HepG2 (cell line): ENCODE data around the gene EVI5. TPM values are rescaled to one million over a fixed set of nuclear protein-coding genes. Genes with fewer than 3 reads are reported as not detected.
A peak's percentile ranks its signal among the peaks of the same experiment; 100 is the strongest.

Source experiments
- CBFB ChIP-seq: sonication (generic); formaldehyde crosslinking; IDR thresholded peaks from 2 replicates; pipeline ENCODE4 v1.4.0; 2020; ENCODE audit warnings: missing genetic modification reagents
- FOXM1 ChIP-seq: sonication (generic); formaldehyde crosslinking; IDR thresholded peaks from 2 replicates; pipeline ENCODE4 v1.5.0; 2020; ENCODE audit warnings: missing genetic modification reagents
- GATAD1 ChIP-seq: IDR thresholded peaks from 2 replicates; pipeline ENCODE4 v1.6.1; 2016; ENCODE audit warnings: missing genetic modification reagents, missing compliant biosample characterization
- HDAC6 ChIP-seq: fragments of 200-600 bp; sonication (generic); IDR thresholded peaks from 2 replicates; pipeline ENCODE4 v1.7.0; 2017; ENCODE audit warnings: mild to moderate bottlenecking, antibody characterized with exemption, low read length, low read depth
- HOXA3 ChIP-seq: sonication (generic); formaldehyde crosslinking; IDR thresholded peaks from 2 replicates; pipeline ENCODE4 v1.5.0; 2020; ENCODE audit warnings: missing genetic modification reagents
- ISX ChIP-seq: sonication (generic); formaldehyde crosslinking; conservative IDR thresholded peaks from 2 replicates; pipeline ENCODE4 v1.5.0; 2020; ENCODE audit warnings: missing genetic modification reagents
- MAF1 ChIP-seq: sonication (generic); formaldehyde crosslinking; IDR thresholded peaks from 2 replicates; pipeline ENCODE4 v1.5.0; 2020; ENCODE audit warnings: missing genetic modification reagents, borderline replicate concordance
- MIER2 ChIP-seq: IDR thresholded peaks from 2 replicates; pipeline ENCODE4 v1.6.1; 2016; ENCODE audit warnings: missing biosample characterization, missing genetic modification reagents
- PAX8 ChIP-seq: sonication (generic); formaldehyde crosslinking; IDR thresholded peaks from 2 replicates; pipeline ENCODE4 v1.8.0; 2022; ENCODE audit warnings: mild to moderate bottlenecking, missing genetic modification reagents, borderline replicate concordance
- RORA ChIP-seq: sonication (generic); formaldehyde crosslinking; IDR thresholded peaks from 2 replicates; pipeline ENCODE4 v1.5.0; 2020; ENCODE audit warnings: mild to moderate bottlenecking, missing genetic modification reagents, moderate library complexity
- SIN3A ChIP-seq: IDR thresholded peaks from 2 replicates; pipeline ENCODE4 v1.6.1; 2011; ENCODE audit warnings: low read depth, mild to moderate bottlenecking, control low read depth, low read length, borderline replicate concordance
- SSRP1 ChIP-seq: IDR thresholded peaks from 2 replicates; pipeline ENCODE4 v1.6.1; 2016; ENCODE audit warnings: control low read depth
- THRA ChIP-seq: sonication (generic); formaldehyde crosslinking; IDR thresholded peaks from 2 replicates; pipeline ENCODE4 v1.4.0; 2020; ENCODE audit warnings: missing genetic modification reagents, borderline replicate concordance
- TRIM24 ChIP-seq: sonication (generic); formaldehyde crosslinking; IDR thresholded peaks from 2 replicates; pipeline ENCODE4 v1.8.0; 2022; ENCODE audit warnings: mild to moderate bottlenecking, missing genetic modification reagents
- ZBTB25 ChIP-seq: IDR thresholded peaks from 2 replicates; pipeline ENCODE4 v1.6.1; 2018; ENCODE audit warnings: missing genetic modification reagents
- ZFP37 ChIP-seq: sonication (generic); formaldehyde crosslinking; IDR thresholded peaks from 2 replicates; pipeline ENCODE4 v1.4.0; 2020; ENCODE audit warnings: missing genetic modification reagents, borderline replicate concordance
- ZNF143 ChIP-seq: sonication (generic); formaldehyde crosslinking; IDR thresholded peaks from 2 replicates; pipeline ENCODE4 v1.4.0; 2020; ENCODE audit warnings: missing genetic modification reagents
- ZNF382 ChIP-seq: sonication (generic); formaldehyde crosslinking; IDR thresholded peaks from 2 replicates; pipeline ENCODE4 v1.5.0; 2020; ENCODE audit warnings: missing genetic modification reagents, mild to moderate bottlenecking, borderline replicate concordance
- ZNF589 ChIP-seq: sonication (generic); formaldehyde crosslinking; conservative IDR thresholded peaks from 2 replicates; pipeline ENCODE4 v1.8.0; 2022; ENCODE audit warnings: mild to moderate bottlenecking, moderate library complexity, missing genetic modification reagents
- ZNF615 ChIP-seq: sonication (generic); formaldehyde crosslinking; IDR thresholded peaks from 2 replicates; pipeline ENCODE4 v1.5.0; 2020; ENCODE audit warnings: mild to moderate bottlenecking, missing genetic modification reagents, borderline replicate concordance
- ZNF660 ChIP-seq: sonication (generic); formaldehyde crosslinking; IDR thresholded peaks from 2 replicates; pipeline ENCODE4 v1.5.1; 2020; ENCODE audit warnings: mild to moderate bottlenecking, low read depth, missing genetic modification reagents, borderline replicate concordance
- ZSCAN9 ChIP-seq: IDR thresholded peaks from 2 replicates; pipeline ENCODE4 v1.6.1; 2016; ENCODE audit warnings: borderline replicate concordance
- ZUFSP ChIP-seq: sonication (generic); formaldehyde crosslinking; IDR thresholded peaks from 2 replicates; pipeline ENCODE4 v1.9.0; 2021; ENCODE audit warnings: missing genetic modification reagents, mild to moderate bottlenecking, borderline replicate concordance
- polyA plus RNA-seq, 8 experiments: library from polyadenylated mRNA; depleted of rRNA in 3 of 8; stranded (reverse) in 7 of 8; unstranded in 1 of 8; fragments of >200 nt; fragmentation: Illumina TruSeq in 4 of 8; extraction: Trizol in 4 of 8; gene quantifications; 2 replicates each; pipeline versions ENCODE4 v1.2.1 to v1.2.3, GENCODE V29; 2011 to 2016; ENCODE audit warnings: low read depth in 4 of 8, missing spikeins in 1 of 8, mixed read lengths in 1 of 8; ENCODE audit not compliant: insufficient read depth in 1 of 8
- total RNA-seq, 5 experiments: library from RNA; depleted of rRNA; stranded (reverse); fragments of >200 nt; fragmentation: Illumina TruSeq; extraction: Trizol; gene quantifications; 2 replicates each; pipeline ENCODE4 v1.2.3, GENCODE V29; 2016; ENCODE audit warnings: low read depth in 1 of 5

Gene EVI5
- total and polyA plus RNA-seq, 2 of the 13 experiments (the other 11 are each of a cell fraction or from before 2014, with no cell fraction given), result 4.0 to 12.6 TPM

- TF ChIP-seq ZBTB25 (CRISPR knock-in tag) (no peak), HOXA3 (CRISPR knock-in tag) (peak; percentile 24; the same call in 1 of the 2 replicates), MIER2 (CRISPR knock-in tag) (no peak), CBFB (CRISPR knock-in tag) (no peak), PAX8 (CRISPR knock-in tag) (no peak), SSRP1 (CRISPR knock-in tag) (no peak), THRA (peak; percentile 38; the same call in 1 of the 2 replicates), ZNF589 (CRISPR knock-in tag) (no peak), ZNF143 (no peak), MAF1 (CRISPR knock-in tag) (no peak), ZNF382 (CRISPR knock-in tag) (no peak), HDAC6 (no peak), ZFP37 (CRISPR knock-in tag) (no peak), SIN3A (peak; percentile 60; the same call in 1 of the 2 replicates), ZSCAN9 (0 out of 2 replicates have a peak, but pooled peaks have one; percentile 33), RORA (CRISPR knock-in tag) (no peak), TRIM24 (no peak), ZUFSP (CRISPR knock-in tag) (no peak), ZNF615 (CRISPR knock-in tag) (no peak), FOXM1 (CRISPR knock-in tag) (no peak), ZNF660 (CRISPR knock-in tag) (no peak), GATAD1 (CRISPR knock-in tag) (peak; percentile 45; the same call in 1 of the 2 replicates), ISX (CRISPR knock-in tag) (no peak)
Observed at GRCh38 chr1:92485381-92486250, 299.3 kb downstream of the EVI5 start (continued).
